ENCODE measurements around the gene SNRPA1. TPM values are rescaled to one million over a fixed set of nuclear protein-coding genes. Genes with fewer than 3 reads are reported as not detected.

The SNRPA1 gene
- total and polyA plus RNA-seq, 7 donors: 26.0 to 76.3 (median 40.5) TPM

DNA sequence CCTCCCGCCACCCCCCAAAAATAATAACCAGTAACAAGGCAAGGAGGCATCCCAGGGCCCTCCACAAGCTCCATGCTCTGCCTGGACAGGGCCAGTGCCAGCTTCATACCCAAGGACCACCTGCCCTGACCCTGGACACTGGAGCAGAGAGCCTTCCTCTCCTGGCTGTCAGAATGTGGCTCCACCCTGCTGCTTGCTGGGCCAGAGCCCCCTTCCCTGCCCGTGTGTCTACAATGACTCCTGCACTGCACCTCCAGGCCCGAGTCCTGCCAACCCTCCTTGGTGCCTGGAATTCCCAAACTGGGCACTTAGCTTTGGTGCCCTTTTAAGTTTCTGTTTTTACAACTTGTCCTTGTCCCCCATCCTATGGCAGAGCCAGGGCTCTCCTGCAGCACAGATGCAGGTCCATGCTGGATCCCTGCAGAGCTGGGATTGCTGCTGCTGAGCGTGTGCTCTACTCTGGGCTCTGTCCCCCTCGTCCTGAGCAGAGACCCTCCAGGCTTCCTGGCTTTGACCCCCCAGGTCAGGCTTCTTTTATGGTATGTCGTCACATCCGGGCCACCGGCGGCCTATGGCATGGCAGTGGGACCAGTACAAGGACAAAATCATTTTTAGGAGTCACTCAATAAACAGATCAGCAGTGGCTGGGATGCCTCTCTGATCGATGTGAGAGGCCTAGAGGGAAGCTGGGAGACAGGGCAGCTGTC is 11.4 kb upstream of the SNRPA1 start:
- Histone ChIP-seq H3K27ac (no peak overlapping the region), H3K4me3 (no peak overlapping the region), H3K4me1 (no peaks in the 10 kb centered on the region), H3K27me3 (peaks cover 0 to 15% (median 0%) of the 10 kb centered on the region in 3 donors), H3K36me3 (no peaks in the 10 kb centered on the region), H3K9me3 (no peaks in the 10 kb centered on the region)
- intact Hi-C loops (cut with DNase I): no loop called here
- DNase-seq: no peak
- no peak for TF ChIP-seq POLR2A (IDR thresholded peaks at IDR 0.05)
- no peak for TF ChIP-seq POLR2AphosphoS5 (IDR thresholded peaks at IDR 0.05)
- TF ChIP-seq, protein P1, sequence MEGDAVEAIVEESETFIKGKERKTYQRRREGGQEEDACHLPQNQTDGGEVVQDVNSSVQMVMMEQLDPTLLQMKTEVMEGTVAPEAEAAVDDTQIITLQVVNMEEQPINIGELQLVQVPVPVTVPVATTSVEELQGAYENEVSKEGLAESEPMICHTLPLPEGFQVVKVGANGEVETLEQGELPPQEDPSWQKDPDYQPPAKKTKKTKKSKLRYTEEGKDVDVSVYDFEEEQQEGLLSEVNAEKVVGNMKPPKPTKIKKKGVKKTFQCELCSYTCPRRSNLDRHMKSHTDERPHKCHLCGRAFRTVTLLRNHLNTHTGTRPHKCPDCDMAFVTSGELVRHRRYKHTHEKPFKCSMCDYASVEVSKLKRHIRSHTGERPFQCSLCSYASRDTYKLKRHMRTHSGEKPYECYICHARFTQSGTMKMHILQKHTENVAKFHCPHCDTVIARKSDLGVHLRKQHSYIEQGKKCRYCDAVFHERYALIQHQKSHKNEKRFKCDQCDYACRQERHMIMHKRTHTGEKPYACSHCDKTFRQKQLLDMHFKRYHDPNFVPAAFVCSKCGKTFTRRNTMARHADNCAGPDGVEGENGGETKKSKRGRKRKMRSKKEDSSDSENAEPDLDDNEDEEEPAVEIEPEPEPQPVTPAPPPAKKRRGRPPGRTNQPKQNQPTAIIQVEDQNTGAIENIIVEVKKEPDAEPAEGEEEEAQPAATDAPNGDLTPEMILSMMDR (IDR thresholded peaks at IDR 0.05): no peak
- no peak for TF ChIP-seq EP300 (IDR thresholded peaks at IDR 0.05)
- WGBS, 2 donors: 80 to 84% methylated on average over 10 of the region's 10 CpGs

DNA sequence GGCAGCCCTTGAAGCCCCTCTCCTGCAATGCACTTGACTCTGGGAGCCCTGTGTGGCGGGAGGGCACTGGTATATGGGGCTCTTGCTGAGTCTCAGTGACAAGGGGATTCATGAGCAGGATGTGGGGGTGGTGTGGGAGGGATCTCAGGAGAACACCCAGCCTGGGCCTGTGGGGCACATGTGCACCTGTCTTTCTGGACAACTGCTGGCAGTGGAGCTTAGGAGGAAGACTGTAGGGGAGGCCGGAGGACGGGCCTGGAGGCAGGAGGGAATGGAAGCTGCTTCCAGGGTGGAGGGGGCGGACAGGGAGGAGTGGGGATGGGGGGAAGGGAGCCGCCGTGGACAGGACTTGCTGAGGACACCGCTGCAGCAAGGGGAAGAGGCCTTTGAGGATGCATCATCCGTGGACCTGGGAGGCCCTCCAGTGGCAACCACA is 10.8 kb upstream of the SNRPA1 start:
- TF ChIP-seq POLR2AphosphoS5 (IDR thresholded peaks at IDR 0.05) (no peak), POLR2A (IDR thresholded peaks at IDR 0.05) (no peak)
- TF ChIP-seq, protein P1 (IDR thresholded peaks at IDR 0.05): no peak
- Histone ChIP-seq H3K9me3 (no peaks in the 10 kb centered on the region), H3K4me1 (no peaks in the 10 kb centered on the region), H3K27ac (no peak overlapping the region), H3K27me3 (peaks cover 0 to 15% (median 0%) of the 10 kb centered on the region in 3 donors), H3K36me3 (no peaks in the 10 kb centered on the region), H3K4me3 (no peak overlapping the region)
- 84 to 89% methylated on average over 8 of the region's 8 CpGs for WGBS, 2 donors
- intact Hi-C loops (cut with DNase I): no loop called here
- DNase-seq: no peak

DNA sequence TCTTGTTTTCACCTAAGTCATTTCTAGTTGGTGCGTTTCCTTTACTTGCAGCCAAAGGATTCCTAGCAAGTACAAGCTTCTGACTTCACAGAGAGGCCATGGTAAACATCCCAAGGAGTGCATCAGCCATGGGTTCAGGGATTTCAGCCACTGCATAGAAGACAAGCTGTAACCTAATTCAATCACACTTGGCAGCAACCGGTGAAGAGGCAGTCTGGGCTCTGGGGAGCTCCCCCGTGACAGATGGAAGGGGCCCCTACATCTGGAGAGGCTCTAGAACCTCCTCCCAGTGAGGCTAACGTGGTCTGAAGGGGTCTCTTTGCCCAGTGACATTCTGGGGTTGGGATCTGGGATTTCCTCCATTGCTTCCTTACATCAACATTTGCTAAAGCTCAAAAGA is 8.4 kb upstream of the SNRPA1 start:
- WGBS, 2 donors: 75 to 90% methylated on average over 4 of the region's 4 CpGs
- no peak for TF ChIP-seq POLR2A (IDR thresholded peaks at IDR 0.05)
- no peak for TF ChIP-seq POLR2AphosphoS5 (IDR thresholded peaks at IDR 0.05)
- no peak for TF ChIP-seq EP300 (IDR thresholded peaks at IDR 0.05)
- no peak overlapping the region for H3K4me3 ChIP-seq

DNA sequence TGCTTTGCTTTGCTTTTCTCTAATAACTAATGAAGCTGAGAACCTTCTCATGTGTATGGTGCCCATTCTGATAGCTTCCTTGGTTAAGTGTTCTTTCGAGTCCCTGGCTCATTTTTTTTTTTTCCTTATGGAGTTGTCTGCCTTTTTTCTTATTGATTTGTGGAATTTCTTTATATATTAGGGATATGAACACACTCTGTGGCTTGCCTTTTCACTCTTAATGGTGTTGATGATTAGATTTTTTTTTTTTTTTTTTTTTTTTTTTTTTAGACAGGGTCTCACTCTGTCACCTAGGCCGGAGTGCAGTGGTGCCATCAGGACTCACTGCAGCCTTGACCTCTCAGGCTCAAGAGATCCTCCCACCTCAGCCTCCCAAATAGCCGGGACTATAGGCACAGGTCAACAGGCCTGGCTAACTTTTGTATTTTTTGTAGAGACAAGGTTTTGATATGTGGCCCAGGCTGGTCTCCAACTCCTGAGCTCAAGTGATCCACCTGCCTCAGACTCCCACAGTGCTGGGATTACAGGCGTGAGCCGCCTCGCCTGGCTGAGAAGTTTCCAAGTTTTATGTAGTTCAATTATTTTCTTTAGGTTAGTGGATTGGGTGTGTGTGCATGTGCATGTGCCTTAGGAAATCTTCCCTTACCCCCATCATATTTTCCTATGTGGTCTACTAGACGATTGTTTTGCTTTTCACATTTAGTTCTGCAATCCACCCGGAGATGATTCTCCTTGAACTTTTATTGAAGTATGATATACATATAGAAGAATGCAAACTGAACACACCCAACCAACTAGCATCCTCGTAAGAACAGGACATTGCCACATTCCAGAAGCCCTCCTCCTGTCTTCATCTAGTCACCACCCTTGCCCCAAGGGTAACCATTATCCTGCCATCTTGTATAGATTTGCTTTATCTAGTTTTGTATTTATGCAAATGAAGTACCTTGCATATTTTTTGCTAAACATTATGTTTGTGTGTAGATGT is 1.7 kb upstream of the SNRPA1 start:
- peak overlapping the region in 1 of 4 donors; percentile 86 for H3K4me3 ChIP-seq

More for the DNA sequence above, 8.4 kb upstream of the SNRPA1 start:
- Histone ChIP-seq H3K27me3 (peaks cover 0 to 3% (median 0%) of the 10 kb centered on the region in 3 donors), H3K9me3 (no peaks in the 10 kb centered on the region), H3K27ac (no peak overlapping the region), H3K4me1 (no peaks in the 10 kb centered on the region), H3K36me3 (no peaks in the 10 kb centered on the region)
- intact Hi-C loops (cut with DNase I): loop anchor here (5.0 kb wide), 1 partner anchor 199 kb away; no protein-coding TSS in a partner anchor
- no peak for DNase-seq

More for the DNA sequence above, 1.7 kb upstream of the SNRPA1 start:
- Histone ChIP-seq H3K27ac (peak overlapping the region in 1 of 4 donors; percentile 95), H3K9me3 (no peaks in the 10 kb centered on the region), H3K27me3 (no peaks in the 10 kb centered on the region), H3K4me1 (peaks cover 0 to 38% (median 30%) of the 10 kb centered on the region in 4 donors), H3K36me3 (peaks cover 0 to 1% (median 0%) of the 10 kb centered on the region in 4 donors)
- TF ChIP-seq POLR2A (IDR thresholded peaks at IDR 0.05): no peak
- TF ChIP-seq POLR2AphosphoS5 (IDR thresholded peaks at IDR 0.05): no peak
- TF ChIP-seq, protein P1 (IDR thresholded peaks at IDR 0.05): no peak
- no peak for TF ChIP-seq EP300 (IDR thresholded peaks at IDR 0.05)
- WGBS, 2 donors: 67 to 85% methylated on average over 9 of the region's 9 CpGs
- intact Hi-C loops (cut with DNase I): no loop called here
- DNase-seq: no peak

Data from sigmoid colon (tissue), 7 donors.